ENCODE measurements around the gene ROBO1.

The ROBO1 gene

DNA sequence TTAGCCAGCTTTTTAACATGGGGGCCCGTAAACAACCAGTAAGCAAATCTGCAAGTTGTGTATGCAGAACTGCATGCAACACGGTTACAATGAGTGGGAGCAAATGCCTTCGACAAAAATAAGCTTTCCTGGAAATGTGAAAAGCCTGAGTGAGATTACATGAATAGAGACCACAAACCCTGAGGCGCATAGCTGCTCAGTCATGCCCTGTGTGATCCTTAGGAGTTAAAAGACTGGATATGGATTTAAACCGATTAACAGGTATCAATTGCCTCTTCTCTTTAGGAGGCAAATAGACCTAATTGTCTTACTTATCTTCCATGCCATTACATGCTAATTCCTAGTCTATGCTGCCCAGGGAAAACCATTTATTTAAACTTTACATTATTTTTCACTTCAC is 810.3 kb downstream of the ROBO1 start:
- DNase-seq: no peak

DNA sequence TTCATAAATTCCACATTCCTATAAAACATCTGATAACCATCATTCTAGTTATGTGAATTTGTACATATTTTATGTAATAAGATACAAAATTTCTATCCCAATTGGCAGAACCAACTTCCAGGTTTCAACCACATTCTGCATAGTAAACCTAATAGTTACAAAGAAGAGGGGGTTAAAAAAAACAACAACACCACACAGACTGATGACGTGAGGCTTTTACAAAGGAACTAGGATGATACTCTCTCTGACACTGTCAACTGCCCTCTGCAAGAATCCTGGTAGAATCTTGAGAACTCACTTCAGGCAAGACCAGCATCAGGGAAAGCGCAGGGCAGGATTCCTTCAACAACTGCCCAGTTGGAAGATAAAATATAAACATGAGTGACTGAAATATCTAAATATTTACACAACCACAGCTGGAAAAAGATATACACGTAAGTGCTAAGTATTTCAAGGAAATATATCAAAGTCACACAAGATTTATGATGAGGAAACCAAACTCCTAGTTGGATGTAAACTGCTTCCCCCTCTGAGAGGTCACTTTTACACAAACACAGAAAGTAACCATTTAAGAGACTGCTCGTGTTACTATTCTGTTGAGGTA is 816.4 kb downstream of the ROBO1 start:
- DNase-seq: no peak

DNA sequence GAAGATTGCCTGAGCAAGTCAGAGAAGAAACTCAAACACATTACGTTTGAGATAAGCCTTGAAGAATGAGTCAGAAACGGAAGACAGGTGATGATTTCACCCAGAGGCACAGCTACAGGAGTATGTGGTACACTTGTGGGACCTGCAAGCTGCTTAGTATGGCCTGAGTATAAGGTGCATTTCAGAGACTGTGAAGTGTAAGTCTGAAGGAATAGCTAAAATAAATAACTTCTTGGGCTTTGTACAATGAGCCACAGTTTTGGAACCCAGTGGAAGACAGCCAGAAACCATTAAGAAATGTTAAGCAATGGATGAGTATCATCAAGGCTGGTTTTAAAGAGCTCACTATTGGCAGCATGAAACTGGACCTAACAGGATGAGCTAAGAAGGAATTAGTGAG is 826.2 kb downstream of the ROBO1 start:
- no peak for DNase-seq

DNA sequence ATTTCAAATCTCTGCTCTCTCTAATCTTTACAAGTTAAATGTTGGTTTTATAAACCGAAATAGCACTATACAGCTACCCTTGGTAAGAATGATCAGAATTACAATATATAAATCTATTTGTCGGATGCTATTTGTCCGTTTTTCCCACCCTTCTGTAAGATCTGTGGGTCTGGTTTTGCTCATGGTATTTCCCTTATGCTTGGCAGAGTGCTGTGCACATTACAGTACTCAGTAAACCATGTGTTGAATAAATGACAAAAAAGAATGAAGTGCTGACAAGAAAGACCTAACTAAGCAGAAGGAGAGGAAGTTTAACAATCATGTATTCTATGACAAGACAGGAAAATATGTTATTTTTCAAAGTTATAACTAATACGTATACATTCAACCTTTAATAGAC is 827.2 kb downstream of the ROBO1 start:
- DNase-seq: no peak

DNA sequence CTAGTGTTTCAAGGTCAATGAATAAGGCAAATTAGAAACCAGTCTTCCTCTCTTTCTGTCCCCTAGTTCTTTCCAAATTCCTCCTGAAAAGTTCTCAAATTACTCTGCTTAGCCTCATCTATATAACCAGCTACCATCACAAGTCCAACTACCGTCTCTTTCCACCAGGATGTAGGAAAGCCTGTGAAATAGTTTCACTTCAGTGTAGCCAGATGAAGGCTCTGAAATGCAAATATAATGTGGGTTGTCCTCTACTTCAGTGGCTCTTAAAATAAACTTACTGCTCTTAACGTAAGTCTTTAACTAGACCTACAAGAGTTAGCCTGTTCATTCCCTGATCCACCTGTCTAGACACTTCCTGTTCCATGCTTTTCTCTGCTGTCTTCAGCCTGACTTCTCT is 827.7 kb downstream of the ROBO1 start:
- DNase-seq: no peak

DNA sequence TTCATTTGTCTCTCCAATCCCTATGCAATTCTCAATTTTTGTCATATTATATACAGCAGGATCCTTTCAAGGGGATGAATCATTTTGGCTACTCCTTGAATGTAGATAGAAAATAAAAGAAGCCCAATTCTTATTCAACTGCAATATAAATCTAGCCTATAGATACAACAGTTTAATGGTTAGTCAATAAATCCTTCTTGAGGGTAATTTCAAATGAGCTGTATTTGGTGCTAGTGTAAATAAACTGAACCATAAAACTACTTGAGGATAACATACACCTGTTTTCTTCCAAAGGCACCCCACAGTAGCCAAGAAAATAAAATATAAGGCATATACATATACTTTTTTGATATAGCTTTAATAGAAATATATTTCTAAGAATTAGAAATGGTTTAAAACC is 830.3 kb downstream of the ROBO1 start:
- no peak for DNase-seq

DNA sequence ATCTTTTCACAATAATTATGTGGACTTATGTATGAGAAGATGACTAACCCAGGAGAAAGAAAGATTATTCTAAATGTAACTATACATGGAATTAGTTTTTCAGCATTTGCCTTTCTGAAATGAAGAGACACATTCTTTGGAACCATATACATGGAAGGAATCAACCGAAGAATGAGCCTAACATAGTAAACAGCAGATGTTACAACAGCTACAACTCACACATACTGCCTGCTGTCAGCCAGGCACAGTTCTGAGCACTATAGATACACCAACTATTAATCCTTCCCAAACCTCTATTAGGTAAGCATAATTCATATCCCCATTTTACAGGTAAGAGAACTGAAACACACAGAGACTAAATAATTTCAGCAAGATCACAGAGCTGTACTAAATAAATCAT is 840.0 kb downstream of the ROBO1 start:
- DNase-seq: no peak

DNA sequence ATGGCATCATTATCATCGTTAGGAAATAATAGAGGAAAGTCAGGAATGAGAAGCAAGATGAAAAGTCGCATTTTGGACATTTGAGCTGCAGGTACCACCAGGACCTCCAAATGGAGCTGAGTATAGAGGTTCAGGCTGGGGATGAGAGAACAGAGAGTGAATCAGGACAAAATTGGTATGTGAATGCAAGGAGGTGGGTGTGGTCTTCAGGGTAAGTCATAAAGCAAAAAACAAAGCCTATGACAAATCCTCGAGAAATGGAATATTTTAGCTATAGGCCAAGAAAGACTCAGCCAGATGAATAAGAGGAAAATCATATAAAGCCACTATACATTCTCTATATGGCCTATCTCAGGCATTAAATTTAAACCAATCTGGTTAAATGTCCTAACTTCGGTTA is 841.3 kb downstream of the ROBO1 start:
- DNase-seq: no peak

DNA sequence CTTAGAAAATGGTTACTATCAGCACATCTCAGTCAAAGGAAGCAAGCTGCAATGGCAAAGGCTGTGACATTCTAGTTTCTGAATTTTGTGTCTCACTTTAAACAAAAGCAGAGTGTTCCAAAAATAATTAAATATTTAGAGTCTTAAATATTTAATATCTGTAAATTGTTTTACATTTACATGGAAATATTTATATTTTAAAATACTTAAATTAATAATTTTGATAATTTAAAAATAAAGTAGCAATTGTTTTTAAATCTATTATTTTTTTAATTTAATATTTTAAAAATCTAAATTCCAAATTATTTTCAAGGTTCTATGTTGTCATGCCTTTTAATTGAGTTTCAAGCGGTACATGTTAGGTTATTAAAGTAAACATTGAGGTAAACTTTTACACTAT is 843.1 kb downstream of the ROBO1 start:
- DNase-seq: no peak

DNA sequence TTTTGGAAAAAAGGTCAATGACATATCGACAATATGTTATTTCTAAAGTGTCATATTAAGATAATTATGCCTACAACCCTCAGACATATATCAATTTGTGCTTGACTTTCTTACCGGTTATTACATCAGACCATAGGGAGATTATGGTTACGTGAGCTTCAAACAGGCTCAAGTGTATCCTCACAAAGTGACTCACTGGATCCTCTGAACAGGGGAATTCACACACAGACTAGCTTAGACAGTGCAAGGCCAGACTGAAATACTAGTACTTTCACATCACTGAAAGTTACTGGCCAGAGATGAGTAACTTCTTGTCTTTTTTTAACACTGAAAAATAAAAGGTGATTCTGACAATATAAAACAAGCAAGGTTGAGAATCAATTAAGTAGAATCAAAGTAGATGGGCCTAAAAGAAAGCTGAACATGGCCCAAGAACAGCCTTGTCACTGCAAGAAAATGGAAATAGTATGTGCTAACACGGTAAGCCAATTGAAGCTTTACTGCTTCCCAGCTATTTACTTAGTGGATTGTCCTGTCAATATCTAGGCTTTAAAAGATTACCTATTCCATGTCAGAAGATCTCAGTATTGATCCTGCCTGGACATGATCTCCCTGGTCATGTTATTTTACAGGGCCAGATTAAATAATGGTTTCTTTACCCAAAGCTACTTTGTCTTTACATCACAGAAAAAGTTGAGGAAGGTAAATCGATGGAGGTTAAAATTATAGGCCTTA is 848.6 kb downstream of the ROBO1 start:
- no peak for DNase-seq

DNA sequence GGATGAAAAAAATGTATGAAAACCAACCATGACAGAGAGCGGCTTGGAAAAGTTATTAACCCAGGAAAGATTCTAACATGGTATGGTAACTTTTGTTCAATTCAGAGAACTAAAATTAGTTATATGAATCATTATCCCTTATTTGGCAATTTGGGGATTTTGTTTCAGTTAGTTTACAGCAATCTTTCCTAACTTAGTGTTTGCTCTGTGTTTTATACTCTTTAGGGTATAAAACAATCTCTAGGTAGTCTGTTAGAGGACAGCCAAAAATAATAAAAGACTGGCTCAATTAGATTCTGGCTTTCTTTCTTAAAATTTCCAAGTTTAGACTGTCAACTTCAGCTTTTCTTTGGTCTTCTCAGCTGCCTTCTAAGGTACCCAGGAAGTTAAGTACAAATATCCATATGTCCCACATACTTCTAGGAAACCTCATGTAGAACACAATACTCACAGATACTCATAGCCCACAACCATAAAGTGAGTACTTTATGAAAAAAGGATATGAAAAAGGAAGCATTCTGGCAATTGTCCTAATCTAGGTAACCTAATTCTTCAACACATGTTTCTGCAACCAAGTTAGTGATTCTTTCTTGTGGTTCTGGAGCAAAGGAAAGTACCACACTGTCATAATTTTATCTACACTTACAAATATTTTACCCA is 849.3 kb downstream of the ROBO1 start:
- DNase-seq: no peak

DNA sequence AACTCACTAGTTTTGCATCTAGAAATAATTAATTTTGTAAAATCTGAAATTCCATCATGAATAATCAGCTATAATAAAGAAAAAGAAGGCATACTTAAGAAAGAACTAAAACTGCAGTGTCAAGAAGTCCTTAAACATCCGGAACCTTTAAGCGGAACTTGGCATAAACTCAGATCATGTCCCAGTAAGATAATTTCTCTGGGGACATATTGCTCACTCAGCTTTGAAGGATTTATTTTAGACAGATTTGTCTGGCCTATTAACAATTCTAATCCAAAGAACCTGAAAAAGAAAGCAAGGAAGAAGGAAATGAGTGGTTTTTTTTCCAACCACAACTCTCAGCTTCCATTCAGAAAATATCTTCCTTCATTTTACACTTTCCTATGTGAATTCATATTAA is 850.3 kb downstream of the ROBO1 start:
- DNase-seq: no peak

DNA sequence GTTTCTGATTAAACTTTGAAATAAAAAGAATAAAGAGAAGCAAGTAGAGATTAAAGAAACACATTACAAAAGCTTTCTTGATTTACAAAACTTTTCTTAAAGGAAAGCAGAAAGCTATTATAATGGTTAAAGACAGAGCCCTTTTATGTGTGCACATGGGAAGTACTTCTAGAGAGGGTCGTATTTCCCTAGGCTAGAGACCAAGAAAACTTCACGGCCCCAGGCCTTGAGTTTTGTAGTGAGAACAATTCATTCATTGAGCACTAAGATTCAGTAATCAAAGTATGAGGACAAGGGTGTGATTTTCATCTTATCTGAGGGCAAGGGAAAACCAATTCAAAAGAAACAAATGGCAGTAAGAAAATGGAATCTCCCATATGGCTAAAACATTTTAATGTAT is 854.1 kb downstream of the ROBO1 start:
- no peak for DNase-seq

DNA sequence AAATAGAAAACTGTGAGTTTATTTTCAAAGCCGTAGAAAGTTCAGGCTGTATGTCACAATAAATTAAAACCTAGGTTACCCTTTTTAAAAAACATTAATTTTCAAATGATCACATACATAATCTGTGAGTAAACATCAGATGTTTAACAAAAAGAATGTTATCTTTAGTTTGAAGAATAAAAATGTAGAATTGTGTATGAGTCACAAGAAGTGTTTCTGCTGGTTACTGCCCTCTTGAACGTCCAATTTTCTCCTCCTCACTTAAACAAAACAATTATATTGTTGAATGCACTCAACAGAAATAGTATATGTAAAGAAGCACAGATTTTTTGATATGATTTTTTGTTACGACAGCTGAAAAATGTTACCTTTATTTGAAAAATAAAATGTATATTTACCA is 855.1 kb downstream of the ROBO1 start:
- DNase-seq: no peak

DNA sequence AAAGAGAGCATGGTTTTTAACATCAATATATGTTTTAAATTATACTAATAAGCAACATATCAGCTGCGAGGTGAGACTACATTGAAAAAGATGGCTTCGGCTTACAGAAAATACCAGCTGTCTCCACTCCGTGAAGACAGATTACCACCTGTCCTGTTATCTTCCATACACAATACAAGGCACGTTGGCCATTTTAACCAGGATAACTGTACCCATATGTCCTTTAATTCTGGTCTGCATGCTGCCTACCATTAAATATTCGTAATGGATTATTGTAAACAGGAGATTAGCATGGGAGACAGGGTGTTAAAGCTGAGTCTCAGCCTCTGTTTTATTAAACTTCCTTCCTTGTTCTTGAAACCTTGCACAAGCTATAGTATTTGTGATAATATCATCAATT is 855.5 kb downstream of the ROBO1 start:
- no peak for DNase-seq

DNA sequence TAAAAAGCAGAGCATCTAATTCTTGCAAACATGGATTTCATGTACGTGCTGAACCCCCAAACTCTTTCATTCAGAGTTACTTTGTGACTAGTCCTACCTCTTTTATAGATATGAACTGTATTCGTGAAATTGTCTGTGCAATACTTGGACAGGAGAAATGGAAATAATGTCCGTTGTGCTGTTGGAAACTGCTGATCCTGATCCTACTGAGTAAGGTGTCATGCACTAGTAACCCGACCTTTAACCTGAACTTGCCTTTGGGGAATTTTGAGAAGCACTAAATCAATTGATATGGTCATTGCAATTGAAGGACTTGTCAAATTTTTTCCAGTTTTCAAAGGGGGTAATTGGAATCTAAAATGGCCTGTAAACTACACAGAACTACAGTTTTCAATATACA is 856.4 kb downstream of the ROBO1 start:
- DNase-seq: no peak

DNA sequence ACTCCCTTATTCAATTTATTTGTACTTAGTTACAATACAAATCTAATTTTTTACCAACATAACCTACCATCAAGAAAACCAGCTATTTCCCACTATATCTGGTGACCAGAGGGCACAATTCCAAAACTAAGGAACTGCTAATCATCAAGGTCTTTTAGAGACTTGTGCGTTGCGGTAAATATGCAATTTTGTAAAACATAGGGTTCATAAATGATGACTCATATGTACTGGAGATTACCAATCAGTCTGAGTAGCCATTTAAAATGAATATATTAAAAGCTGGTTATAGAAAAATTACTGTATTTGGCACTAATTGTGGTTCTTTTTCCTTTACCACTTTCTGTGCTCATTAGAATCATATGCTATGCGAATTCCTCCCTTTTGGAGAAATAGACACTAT is 859.6 kb downstream of the ROBO1 start:
- no peak for DNase-seq

DNA sequence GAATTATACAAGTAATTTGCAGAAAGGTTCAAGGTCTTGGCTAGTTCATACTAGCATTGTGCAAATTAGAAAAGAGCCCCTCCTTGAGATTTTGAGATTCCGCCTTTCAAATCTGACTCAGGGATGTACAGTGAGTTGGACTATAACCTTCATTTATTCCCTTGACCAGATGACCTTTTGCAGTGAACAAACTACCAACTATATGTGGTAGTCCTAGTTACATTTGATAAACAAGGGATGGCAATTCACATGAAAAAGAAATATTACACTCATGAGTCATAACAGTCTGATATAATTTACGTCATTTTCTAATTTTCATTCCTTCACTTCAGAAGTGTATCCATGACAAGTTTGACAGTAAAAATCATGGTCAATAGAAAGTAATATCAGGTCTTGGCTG is 860.4 kb downstream of the ROBO1 start:
- no peak for DNase-seq

DNA sequence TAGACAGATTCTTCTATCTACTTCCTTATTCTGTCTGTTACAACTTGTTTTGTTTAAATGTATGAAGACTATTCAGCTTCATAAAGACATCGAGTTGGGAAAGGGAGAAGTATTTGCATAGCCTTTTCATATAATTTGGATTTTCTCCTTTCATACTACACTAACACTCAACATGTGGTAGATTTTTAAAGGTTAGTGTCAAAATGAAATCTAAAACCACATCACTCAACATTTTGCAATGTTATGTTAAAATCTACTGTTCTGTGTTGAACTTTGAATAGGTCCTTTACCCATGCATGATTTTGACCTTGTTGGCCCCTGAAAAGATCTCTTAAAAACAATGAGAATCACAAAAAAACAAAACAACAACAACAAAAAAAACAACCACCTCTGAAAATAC is 860.9 kb downstream of the ROBO1 start:
- no peak for DNase-seq

DNA sequence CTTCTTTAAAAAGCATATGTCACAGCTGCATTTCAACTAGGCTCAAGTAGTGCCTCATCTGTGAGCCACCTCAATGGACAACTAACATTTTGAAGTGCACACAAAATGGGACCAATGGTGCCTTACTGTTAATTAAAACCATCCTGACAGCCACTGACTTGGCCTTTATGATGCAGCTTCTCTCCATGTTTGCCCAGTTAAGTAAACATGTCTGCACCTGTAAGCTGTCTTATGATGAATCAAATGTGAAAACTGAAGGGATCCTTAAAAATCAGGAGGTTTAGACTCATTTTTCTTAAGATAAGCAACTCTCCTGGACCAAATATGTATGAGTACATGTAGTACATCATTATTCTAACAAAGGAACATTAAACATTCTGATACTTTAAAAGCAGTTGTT is 861.6 kb downstream of the ROBO1 start:
- peak; percentile 40 for DNase-seq

DNA sequence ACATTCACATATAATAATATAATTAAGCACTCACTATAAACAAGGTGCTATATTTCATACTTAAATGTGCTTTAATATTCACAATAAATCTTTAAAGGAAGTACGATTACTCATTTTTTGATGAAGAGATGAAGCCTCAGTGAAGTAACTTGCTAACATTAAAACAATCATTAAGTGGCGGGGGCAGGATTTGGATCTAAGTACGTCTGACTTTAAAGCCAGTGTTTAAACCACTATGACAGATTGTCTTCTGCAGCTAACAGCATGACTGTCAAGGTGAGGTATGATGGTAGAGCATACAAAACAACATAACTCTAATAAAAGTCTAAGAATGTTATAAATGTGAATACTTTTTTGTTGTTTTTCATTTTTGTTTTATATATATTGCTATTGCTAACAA is 862.1 kb downstream of the ROBO1 start:
- DNase-seq: no peak

DNA sequence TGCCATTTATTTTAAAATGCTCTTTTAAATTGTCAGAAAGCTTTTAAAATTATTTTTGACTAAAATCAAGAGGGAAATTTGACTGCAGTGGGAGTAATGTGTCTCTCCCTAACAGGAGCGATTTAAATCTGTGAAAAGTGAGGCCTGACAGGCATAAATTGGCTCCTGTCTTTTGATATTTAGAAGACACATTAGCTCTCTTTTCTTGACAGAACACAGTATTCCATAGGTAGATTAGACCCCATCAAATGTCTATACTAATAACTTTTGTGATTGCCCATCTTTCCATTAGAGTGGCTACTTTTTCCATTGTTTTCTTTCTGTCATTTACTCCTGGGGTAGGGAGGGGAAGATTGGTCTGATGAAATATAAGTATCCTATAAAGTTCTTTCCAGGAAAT is 866.3 kb downstream of the ROBO1 start:
- no peak for DNase-seq

DNA sequence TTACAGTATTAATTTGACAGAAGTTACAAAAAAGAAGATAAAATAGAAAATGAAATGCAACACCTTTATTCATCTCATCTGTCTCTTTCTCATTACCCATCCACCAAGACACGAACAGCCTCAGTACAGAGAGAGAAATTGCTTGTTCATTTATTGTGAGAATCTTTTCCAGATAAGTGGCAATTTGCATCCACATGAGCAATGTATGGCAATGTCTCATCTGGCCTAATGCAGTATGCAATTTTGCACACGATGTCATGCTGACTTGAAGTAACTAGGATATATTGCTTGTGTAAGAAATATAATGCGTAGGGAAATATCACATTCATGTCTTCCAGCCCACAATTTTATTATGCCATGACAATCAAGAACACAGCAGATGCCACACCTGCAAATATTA is 866.9 kb downstream of the ROBO1 start:
- DNase-seq: no peak

DNA sequence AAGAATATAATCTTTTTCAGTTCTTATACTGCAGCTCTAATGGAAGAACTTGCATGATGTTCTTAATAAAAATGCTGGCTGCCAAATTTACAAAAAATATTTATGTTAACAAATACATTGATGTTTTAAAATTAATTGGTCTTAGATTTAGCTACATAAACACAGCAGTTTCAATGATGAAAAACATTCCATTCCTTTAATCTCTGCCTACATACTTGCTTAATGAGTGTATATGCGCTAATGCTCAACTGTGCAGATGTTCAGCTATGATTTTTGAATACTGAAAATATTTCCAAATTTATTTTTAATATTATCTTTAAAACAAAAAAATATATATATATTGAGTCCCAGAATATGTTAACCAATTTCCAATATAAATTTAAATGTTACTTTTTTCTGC is 867.4 kb downstream of the ROBO1 start:
- no peak for DNase-seq

DNA sequence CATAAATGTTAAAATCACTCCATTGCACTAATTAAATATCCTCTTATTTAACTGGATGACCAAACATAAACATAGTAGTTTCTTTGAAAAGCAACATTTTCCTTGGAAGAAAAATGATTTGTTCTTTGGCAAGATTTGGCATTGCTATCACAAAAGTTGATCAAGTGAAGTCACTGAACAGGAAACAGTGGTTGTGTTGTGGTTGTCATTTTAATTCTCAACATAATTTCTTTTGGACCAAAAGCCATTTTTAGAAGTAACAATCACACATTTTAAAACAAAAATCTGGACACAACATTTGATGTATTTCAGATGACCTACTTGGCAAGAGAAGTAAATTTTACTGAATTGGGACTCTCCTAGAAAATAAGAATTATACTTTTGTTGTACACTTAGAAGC is 872.3 kb downstream of the ROBO1 start:
- DNase-seq: no peak

Measured in NCI-H2029 (cell line).